Trophoblast cell (in vitro differentiated cells and primary cell): ENCODE results near the gene CGGBP1.

Experiments
- DNase-seq, 2 donors: peaks; one replicate each; pipeline ENCODE4 v3.0.0-alpha.2; 2016
- H2AFZ ChIP-seq: 2 replicates; pipeline ENCODE4 v1.6.1; 2013; ENCODE audit warnings: low read length, moderate library complexity, mild to moderate bottlenecking; ENCODE audit not compliant: insufficient read depth, poor library complexity
- H2AK5ac ChIP-seq: 2 replicates; pipeline ENCODE4 v1.6.1; 2013; ENCODE audit warnings: mild to moderate bottlenecking, low read length
- H2BK120ac ChIP-seq: 2 replicates; pipeline ENCODE4 v1.6.1; 2013; ENCODE audit warnings: low read length, mild to moderate bottlenecking, moderate library complexity; ENCODE audit not compliant: insufficient read depth, poor library complexity
- H2BK12ac ChIP-seq: 2 replicates; pipeline ENCODE4 v1.6.1; 2013; ENCODE audit warnings: mild to moderate bottlenecking, low read length, moderate library complexity
- H2BK5ac ChIP-seq: 2 replicates; pipeline ENCODE4 v1.6.1; 2013; ENCODE audit warnings: low read length, low read depth, moderate library complexity, mild to moderate bottlenecking; ENCODE audit not compliant: poor library complexity
- H3K14ac ChIP-seq: 2 replicates; pipeline ENCODE4 v1.6.1; 2013; ENCODE audit warnings: mild to moderate bottlenecking, low read length
- H3K18ac ChIP-seq: 2 replicates; pipeline ENCODE4 v1.6.1; 2013; ENCODE audit warnings: mild to moderate bottlenecking, low read length
- H3K23ac ChIP-seq: 2 replicates; pipeline ENCODE4 v1.6.1; 2013; ENCODE audit warnings: low read length
- H3K27ac ChIP-seq: 2 replicates; pipeline ENCODE4 v1.5.1; 2013; ENCODE audit warnings: low read depth, mild to moderate bottlenecking, inconsistent platforms, low read length, moderate library complexity
- H3K27me3 ChIP-seq: 2 replicates; pipeline ENCODE4 v1.6.1; 2013; ENCODE audit warnings: inconsistent platforms, mild to moderate bottlenecking, low read length, moderate library complexity; ENCODE audit not compliant: insufficient read depth
- H3K36me3 ChIP-seq, 2 experiments: 1 replicate in 1 of 2; 2 replicates in 1 of 2; pipeline ENCODE4 v1.6.1; 2013; ENCODE audit warnings: low read length in 2 of 2, mild to moderate bottlenecking in 2 of 2, moderate library complexity in 1 of 2; ENCODE audit not compliant: insufficient read depth in 2 of 2, control insufficient read depth in 1 of 2
- H3K4ac ChIP-seq: 2 replicates; pipeline ENCODE4 v1.6.1; 2013; ENCODE audit warnings: low read depth, mild to moderate bottlenecking, low read length, moderate library complexity
- H3K4me1 ChIP-seq, 2 experiments: 1 replicate in 1 of 2; 2 replicates in 1 of 2; pipeline ENCODE4 v1.6.1; 2013; ENCODE audit warnings: low read length in 2 of 2, mild to moderate bottlenecking in 2 of 2, moderate library complexity in 1 of 2; ENCODE audit not compliant: insufficient read depth in 2 of 2, control insufficient read depth in 1 of 2
- H3K4me2 ChIP-seq: 2 replicates; pipeline ENCODE4 v1.6.1; 2013; ENCODE audit warnings: inconsistent platforms, mild to moderate bottlenecking, low read length, moderate library complexity
- H3K4me3 ChIP-seq: 2 replicates; pipeline ENCODE4 v1.5.1; 2013; ENCODE audit warnings: mild to moderate bottlenecking, low read depth, low read length, inconsistent platforms
- H3K79me1 ChIP-seq: one replicate; pipeline ENCODE4 v1.6.1; 2013; ENCODE audit warnings: low read length
- H3K79me2 ChIP-seq: 2 replicates; pipeline ENCODE4 v1.6.1; 2013; ENCODE audit warnings: low read length, mild to moderate bottlenecking; ENCODE audit not compliant: control insufficient read depth, insufficient read depth, poor library complexity
- H3K9ac ChIP-seq: 2 replicates; pipeline ENCODE4 v1.6.1; 2013; ENCODE audit warnings: mild to moderate bottlenecking, low read length
- H3K9me3 ChIP-seq: 2 replicates; pipeline ENCODE4 v1.6.1; 2013; ENCODE audit warnings: low read depth, mild to moderate bottlenecking, control low read depth, inconsistent platforms, low read length; ENCODE audit not compliant: insufficient read depth
- H4K12ac ChIP-seq: 2 replicates; pipeline ENCODE4 v1.6.1; 2013; ENCODE audit warnings: low read depth, mild to moderate bottlenecking, low read length, moderate library complexity
- H4K8ac ChIP-seq: 2 replicates; pipeline ENCODE4 v1.6.1; 2013; ENCODE audit warnings: low read depth, mild to moderate bottlenecking, low read length, moderate library complexity
- H4K91ac ChIP-seq: one replicate; pipeline ENCODE4 v1.6.1; 2013; ENCODE audit warnings: low read depth, mild to moderate bottlenecking, low read length, moderate library complexity
- WGBS: extraction: QIAGEN DNeasy Blood & Tissue Kit; methylation state at CpG from one replicate; pipeline ENCODE4 v1.1.7; 2013; ENCODE audit warnings: missing lambda C conversion rate; ENCODE audit not compliant: insufficient read length, insufficient coverage; ENCODE audit errors: extremely low coverage; 5-methylcytosine and 5-hydroxymethylcytosine counted together

Gene CGGBP1

GRCh38 chr3:88092270-88092669, 33.5 kb upstream of the CGGBP1 start:
- Histone ChIP-seq H3K4me1 (no peaks in the 10 kb centered on the region), H3K9me3 (no peaks in the 10 kb centered on the region), H3K9ac (no peak overlapping the region), H4K91ac (no peak overlapping the region), H3K27ac (no peak overlapping the region), H4K8ac (no peak overlapping the region), H3K27me3 (no peaks in the 10 kb centered on the region), H2BK120ac (no peak overlapping the region), H3K14ac (no peak overlapping the region), H2AK5ac (no peak overlapping the region), H3K79me1 (no peaks in the 10 kb centered on the region), H3K4me2 (no peak overlapping the region), H3K23ac (no peak overlapping the region), H2AFZ (no peak overlapping the region), H4K12ac (no peak overlapping the region), H3K4me3 (no peak overlapping the region), H3K36me3 (no peaks in the 10 kb centered on the region), H3K18ac (no peak overlapping the region), H2BK5ac (no peak overlapping the region), H2BK12ac (no peak overlapping the region), H3K79me2 (no peaks in the 10 kb centered on the region), H3K4ac (no peak overlapping the region)
- peak in 1 of 2 donors; percentile 55 for DNase-seq

GRCh38 chr3:88090681-88091080, 31.9 kb upstream of the CGGBP1 start:
- H2BK120ac ChIP-seq: no peak overlapping the region
- H2AK5ac ChIP-seq: no peak overlapping the region
- no peak overlapping the region for H4K8ac ChIP-seq
- no peaks in the 10 kb centered on the region for H3K9me3 ChIP-seq
- no peak overlapping the region for H3K4me2 ChIP-seq
- H4K91ac ChIP-seq: no peak overlapping the region
- H3K27me3 ChIP-seq: no peaks in the 10 kb centered on the region
- no CpG with 5 or more reads among the region's 4 CpGs for WGBS
- H3K79me1 ChIP-seq: no peaks in the 10 kb centered on the region
- no peaks in the 10 kb centered on the region for H3K36me3 ChIP-seq
- no peaks in the 10 kb centered on the region for H3K4me1 ChIP-seq
- H3K14ac ChIP-seq: no peak overlapping the region
- H4K12ac ChIP-seq: no peak overlapping the region
- no peak overlapping the region for H3K23ac ChIP-seq
- H3K27ac ChIP-seq: no peak overlapping the region
- no peak overlapping the region for H2BK12ac ChIP-seq
- no peaks in the 10 kb centered on the region for H3K79me2 ChIP-seq
- no peak overlapping the region for H3K4me3 ChIP-seq
- peak in 1 of 2 donors; percentile 50 for DNase-seq
- H2AFZ ChIP-seq: no peak overlapping the region
- no peak overlapping the region for H3K9ac ChIP-seq
- no peak overlapping the region for H3K4ac ChIP-seq
- H2BK5ac ChIP-seq: no peak overlapping the region
- no peak overlapping the region for H3K18ac ChIP-seq

DNA sequence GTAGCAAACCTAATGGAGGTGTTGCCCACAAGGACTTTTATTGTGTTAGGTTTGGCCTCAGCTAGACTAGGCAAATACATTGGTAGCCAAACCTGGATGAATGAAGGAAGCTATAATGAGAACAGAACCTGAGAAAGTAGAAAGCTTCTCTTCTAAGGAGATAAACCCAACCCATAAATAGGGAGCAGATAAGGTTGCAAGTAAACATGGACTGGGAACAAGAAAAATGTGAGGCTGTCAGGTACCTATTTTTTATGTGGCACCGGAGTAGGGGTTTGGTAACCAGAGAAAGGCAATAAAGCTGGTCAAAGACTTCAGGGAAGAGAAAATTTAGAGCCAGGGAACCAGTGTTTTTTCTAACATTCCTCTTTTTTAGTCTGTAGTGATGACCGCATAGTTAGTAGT, 25.3 kb upstream of the CGGBP1 start:
- Histone ChIP-seq H3K4me2 (no peak overlapping the region), H3K79me2 (no peaks in the 10 kb centered on the region), H4K91ac (no peak overlapping the region), H3K36me3 (no peaks in the 10 kb centered on the region), H3K9me3 (no peaks in the 10 kb centered on the region), H3K79me1 (no peaks in the 10 kb centered on the region), H4K8ac (no peak overlapping the region), H2BK5ac (no peak overlapping the region), H2AFZ (no peak overlapping the region), H3K4me1 (no peaks in the 10 kb centered on the region), H2AK5ac (no peak overlapping the region), H3K27ac (no peak overlapping the region), H3K4ac (no peak overlapping the region), H2BK12ac (no peak overlapping the region), H3K18ac (no peak overlapping the region), H2BK120ac (no peak overlapping the region), H3K4me3 (no peak overlapping the region), H4K12ac (no peak overlapping the region), H3K9ac (no peak overlapping the region), H3K27me3 (no peaks in the 10 kb centered on the region), H3K23ac (no peak overlapping the region), H3K14ac (no peak overlapping the region)
- no CpG with 5 or more reads among the region's 2 CpGs for WGBS
- no peak for DNase-seq

DNA sequence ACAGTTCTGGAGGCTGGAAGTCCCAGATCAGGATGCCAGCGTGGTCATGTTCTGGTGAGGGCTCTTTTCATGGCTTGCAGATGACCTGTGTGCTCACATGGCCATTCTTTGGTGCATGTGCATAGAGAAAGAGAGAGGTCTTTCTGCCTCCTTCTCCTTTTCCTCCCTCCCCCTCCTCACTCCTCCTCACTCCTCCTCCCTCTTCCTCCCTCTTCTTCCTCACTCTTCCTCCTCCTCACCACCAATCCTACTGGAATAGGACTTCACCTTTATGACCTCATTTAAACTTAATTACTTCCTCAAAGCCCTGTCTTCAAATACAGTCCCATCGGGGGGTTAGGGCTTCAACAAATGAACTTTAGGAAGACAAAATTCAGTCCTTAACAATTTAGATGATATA, 24.0 kb upstream of the CGGBP1 start:
- no peak for DNase-seq
- H3K27ac ChIP-seq: no peak overlapping the region
- H3K4me3 ChIP-seq: no peak overlapping the region
- no peak overlapping the region for H3K18ac ChIP-seq
- no peak overlapping the region for H2BK12ac ChIP-seq
- H3K4ac ChIP-seq: no peak overlapping the region
- H3K4me1 ChIP-seq: no peaks in the 10 kb centered on the region
- no CpG with 5 or more reads among the region's 2 CpGs for WGBS
- H2BK120ac ChIP-seq: no peak overlapping the region
- H2AK5ac ChIP-seq: no peak overlapping the region
- no peak overlapping the region for H2AFZ ChIP-seq
- no peak overlapping the region for H4K8ac ChIP-seq
- H3K9me3 ChIP-seq: no peaks in the 10 kb centered on the region
- no peaks in the 10 kb centered on the region for H3K36me3 ChIP-seq
- H3K23ac ChIP-seq: no peak overlapping the region
- no peaks in the 10 kb centered on the region for H3K79me1 ChIP-seq
- H4K91ac ChIP-seq: no peak overlapping the region
- no peak overlapping the region for H3K4me2 ChIP-seq
- H2BK5ac ChIP-seq: no peak overlapping the region
- no peak overlapping the region for H3K14ac ChIP-seq
- H4K12ac ChIP-seq: no peak overlapping the region
- no peaks in the 10 kb centered on the region for H3K79me2 ChIP-seq
- H3K27me3 ChIP-seq: no peaks in the 10 kb centered on the region
- no peak overlapping the region for H3K9ac ChIP-seq
